GM19395 (cell line): ENCODE results near the gene PLSCR2.
"Not testable (repeated sequence)": the region's sequence is repeated elsewhere in the genome, so short reads cannot be mapped to it uniquely, and the experiment has no call there.

Experiments
- ATAC-seq: cut with Tn5 transposase; IDR thresholded peaks from one replicate; pipeline ENCODE4 v1.9.1; 2021; ENCODE audit warnings: mild to moderate bottlenecking, moderate library complexity; ENCODE audit not compliant: unreplicated experiment

PLSCR2 gene

DNA sequence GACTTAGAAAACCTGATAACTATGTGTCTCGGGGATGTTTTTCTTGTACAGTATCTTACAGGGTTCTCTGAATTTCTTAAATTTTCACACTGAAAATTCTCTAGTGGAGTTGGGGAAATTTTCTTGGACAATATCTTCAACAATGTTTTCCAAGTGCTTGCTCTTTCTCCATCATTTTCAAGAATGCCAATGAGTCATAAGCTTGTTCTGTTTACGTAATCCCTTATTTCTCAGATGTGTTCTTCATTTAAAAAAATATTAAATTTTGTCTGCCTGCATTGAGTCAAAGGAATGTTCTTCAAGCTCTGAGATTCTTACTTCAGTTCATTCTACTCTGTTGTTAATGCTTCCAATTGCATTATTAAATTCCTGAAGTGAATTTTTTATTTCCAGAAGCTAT lies 21.9 kb upstream of the PLSCR2 start:
- ATAC-seq = no peak

- ATAC-seq = no peak
Measured at GRCh38 chr3:146485297-146485696, 15.9 kb upstream of the PLSCR2 start.

- ATAC-seq = no peak
Measured at GRCh38 chr3:146476094-146476740, 6.9 kb upstream of the PLSCR2 start.

GRCh38 chr3:146474976-146475375 lies 5.6 kb upstream of the PLSCR2 start:
- not testable (repeated sequence) for ATAC-seq

- no peak for ATAC-seq
Measured at GRCh38 chr3:146473726-146474125, 4.4 kb upstream of the PLSCR2 start.

DNA sequence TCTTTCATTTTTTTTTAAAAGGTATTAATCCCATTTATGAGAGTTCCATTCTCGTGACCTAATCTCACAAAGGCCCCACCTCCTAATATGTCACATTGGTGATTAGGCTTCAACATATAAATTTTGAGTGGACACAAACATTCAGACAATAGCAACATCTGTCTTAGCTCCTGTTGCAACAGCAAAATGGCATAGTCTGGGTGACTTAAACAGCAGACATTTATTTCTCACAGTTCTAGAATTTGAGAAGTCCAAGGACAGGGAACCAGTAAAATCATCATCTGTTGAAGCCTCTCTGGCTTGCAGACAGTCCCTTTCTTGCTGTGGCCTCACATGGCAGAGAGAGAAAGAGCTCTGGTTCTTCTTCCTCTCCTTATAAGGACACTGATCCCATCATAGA lies 3.2 kb upstream of the PLSCR2 start:
- no peak for ATAC-seq

DNA sequence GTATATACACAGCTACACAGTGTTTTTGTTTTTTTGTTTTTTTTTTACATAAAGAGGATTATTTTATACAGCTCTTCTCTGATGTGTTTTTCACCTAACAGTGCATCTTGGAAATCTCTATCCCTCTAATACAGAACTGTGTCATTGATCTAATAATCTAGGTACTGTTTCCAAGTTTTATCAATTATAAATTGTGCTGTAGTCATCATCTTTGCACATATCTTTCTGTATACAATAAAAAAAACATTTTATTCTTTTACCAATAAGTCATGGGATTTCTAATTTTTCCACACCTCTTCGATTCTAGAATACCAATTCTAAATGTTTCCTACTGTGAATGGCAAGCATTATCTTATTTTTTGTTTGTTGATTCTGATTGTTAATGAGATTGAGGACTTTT lies 1.7 kb upstream of the PLSCR2 start:
- no peak for ATAC-seq

- no peak for ATAC-seq
Measured at GRCh38 chr3:146470425-146470990, 1.1 kb upstream of the PLSCR2 start.

DNA sequence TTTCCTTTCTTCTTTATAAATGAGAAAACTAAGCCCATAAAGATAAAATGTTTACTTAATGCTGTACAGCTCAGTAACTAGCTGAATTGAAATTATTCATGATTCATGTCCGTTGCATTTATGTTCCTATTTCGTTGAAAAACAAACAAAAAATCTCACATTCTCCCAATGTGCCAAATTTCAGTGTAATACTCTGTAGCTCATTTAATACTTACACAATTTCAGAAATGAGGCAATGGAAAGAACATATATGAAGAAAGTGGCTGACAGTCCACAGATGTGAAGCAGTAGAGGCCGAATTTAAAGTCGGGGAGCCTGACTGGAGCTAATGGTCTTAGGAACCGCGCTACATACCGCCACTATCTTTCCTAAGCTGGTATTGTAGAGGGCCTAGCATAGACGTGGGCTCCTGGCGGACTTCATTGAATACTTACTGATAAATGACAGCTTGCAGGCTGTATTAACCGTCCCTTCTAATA lies 651 bp downstream of the PLSCR2 start:
- no peak for ATAC-seq

GRCh38 chr3:146468234-146468633 lies 1.1 kb downstream of the PLSCR2 start:
- ATAC-seq = no peak

DNA sequence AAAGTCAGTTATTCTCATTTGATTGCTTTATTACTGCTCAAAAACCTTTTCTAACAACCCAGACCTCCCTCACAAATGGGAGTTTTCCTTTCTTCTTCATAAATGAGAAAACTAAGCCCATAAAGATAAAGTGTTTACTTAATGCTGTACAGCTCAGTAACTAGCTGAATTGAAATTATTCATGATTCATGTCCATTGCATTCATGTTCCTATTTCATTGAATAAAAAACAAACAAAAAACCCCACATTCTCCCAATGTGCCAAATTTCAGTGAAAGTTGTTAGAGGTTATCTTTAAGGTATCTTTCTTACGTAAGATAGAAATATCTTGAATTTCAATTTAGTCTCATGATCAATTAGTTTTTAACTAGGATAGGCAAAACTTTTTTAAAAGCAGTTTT lies 2.8 kb downstream of the PLSCR2 start:
- ATAC-seq = no peak

DNA sequence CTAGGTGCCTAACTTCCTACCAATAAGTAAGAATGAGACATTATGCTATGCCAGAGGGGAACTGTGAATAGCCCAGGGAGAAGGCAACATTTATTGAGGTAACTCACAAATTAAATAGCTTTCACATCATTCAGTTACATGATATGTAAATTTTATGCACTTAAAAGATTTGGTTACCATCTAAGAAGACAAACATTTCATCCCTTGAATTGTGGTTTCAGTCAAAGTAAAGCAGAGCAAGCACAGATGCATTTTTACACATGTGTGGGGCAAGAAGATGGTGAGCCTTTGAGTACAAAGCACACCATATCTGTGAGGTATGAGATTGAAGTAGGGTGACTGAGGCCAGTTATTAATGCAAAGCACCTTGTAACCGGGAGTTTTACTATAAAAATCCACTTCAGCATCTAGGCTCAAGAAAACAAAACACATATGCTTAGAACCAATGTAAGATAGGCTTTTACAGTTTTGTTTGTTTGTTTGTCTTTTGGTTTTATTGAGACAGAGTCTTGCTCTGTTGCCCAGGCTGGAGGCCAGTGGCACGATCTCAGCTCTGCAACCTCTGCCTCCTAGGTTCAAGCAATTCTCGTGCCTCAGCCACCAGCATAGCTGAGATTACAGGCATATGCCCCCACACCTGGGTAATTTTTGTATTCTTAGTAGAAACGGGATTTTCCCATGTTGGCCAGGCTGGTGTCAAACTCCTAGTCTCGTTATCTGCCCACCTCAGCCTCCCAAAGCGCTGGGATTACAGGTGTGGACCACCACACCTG lies 3.5 kb downstream of the PLSCR2 start:
- ATAC-seq = no peak

DNA sequence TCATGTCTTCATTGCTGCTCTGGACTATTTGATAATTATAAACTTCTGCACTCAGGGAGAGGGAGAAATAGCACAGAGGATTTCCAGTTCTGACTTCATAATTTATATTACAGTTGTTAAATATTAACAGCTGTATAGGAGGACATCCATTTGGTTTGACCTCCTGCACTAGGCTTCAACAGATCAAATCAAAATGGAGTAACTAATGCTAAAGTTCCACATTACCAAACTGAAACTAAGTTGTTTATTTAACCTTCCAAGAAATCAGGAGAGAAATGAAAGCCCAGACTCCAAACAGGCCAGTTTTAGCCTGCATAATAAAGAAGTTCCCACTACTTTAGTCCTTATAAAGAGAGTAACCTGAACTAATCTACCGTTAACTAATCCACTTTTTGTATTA lies 4.6 kb downstream of the PLSCR2 start:
- ATAC-seq = no peak

GRCh38 chr3:146464005-146464595 lies 5.3 kb downstream of the PLSCR2 start:
- no peak for ATAC-seq

DNA sequence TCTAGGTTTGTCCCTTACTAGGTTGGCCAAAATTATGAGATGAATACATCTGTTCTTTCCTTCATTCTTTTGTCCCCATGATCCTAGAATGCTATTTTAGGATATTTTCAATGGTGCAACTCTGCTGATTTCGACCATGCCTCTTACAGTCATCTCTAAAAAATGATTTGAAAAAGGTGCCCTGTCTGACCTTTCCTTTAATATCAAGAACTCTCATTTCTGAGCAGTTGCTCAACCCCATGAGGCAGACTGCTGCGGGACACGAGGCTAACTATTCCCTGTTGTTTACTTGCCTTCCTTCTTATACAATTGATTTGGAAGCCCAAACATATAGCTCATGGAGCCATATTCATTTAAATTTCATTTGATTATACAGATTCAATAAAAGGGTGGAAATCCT lies 14.6 kb downstream of the PLSCR2 start:
- ATAC-seq = no peak

GRCh38 chr3:146449613-146450012 lies 19.7 kb downstream of the PLSCR2 start:
- ATAC-seq = no peak

- no peak for ATAC-seq
Measured at GRCh38 chr3:146449076-146449475, 20.3 kb downstream of the PLSCR2 start.

DNA sequence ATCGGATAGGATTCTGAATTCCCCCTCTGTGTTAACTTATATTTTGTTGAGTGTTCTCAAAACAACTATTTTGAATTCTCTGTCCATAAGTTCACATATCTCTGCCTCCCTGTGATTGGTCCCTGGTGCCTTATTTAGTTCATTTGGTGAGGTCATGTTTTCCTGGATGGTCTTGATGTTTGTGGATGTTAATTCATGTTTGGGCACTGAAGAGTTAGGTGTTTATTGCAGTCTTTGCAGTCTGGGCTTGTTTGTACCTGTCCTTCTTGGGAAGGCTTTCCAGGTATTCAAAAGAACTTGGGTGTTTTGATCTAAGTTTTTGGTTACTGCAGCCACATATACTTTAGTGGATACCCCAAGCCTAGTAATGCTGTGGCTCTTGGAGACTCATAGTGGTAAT lies 23.3 kb downstream of the PLSCR2 start:
- ATAC-seq = no peak

DNA sequence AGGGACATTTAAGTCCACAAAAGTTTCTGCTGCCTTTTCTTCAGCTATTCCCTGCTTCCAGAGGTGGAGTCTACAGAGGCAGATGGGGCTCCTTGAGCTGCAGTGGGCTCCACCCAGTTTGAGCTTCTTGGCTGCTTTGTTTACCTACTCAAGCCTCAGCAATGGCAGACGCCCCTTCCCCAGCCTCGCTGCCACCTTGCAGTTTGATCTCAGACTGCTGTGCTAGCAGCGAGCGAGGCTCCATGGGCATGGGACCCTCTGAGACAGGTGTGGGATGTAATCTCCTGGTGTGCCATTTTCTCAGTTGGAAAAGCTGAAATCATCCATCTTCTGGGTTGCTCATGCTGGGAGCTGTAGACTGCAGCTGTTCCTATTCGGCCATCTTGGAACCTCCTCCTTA lies 29.1 kb downstream of the PLSCR2 start:
- ATAC-seq = not testable (repeated sequence)

- ATAC-seq = no peak
Measured at GRCh38 chr3:146432066-146432465, 37.3 kb downstream of the PLSCR2 start.

DNA sequence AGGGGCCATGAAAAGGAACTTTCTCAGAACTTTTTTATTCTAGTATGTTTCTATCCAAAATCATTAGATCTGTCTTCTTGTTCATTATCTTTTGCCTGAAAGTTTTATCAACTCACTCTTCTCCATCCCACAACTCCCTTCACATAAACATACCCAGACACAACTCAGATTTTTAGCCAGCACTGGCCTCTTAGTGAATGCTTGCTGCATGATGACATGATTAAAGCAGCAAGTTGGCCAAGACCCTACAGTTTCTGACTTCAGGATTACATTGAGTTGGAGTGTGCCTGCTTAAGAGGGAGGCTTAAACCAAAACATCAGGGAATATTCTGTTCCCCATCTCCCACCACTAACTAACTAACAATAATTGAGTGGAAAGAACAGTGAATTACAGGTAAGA lies 38.1 kb downstream of the PLSCR2 start:
- no peak for ATAC-seq

DNA sequence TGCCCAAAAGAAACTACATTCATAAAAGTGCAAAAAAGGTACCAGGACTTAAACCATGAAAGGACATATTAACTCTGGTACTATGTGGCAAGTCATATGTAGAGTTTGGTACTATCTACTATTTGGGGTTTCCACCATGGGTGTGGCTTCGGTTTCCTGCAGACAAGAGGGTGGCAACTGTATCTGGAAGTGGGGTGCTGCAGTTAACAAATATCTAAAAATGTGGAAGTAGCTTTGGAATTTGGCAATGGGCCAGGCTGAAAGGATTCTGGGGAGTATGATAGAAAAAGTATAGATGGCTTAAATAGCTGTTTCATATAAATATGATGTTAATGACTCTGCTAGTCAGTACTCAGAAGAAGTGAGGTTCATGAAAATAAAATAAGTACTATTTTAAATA lies 44.0 kb downstream of the PLSCR2 start:
- no peak for ATAC-seq
